Cardiac fibroblast (primary cell): ENCODE measurements around the gene CCDC83.
"Not testable (repeated sequence)": the region's sequence is repeated elsewhere in the genome, so short reads cannot be mapped to it uniquely, and the experiment has no call there.

Source experiments
- DNase-seq, 2 donors: peaks; one replicate each; pipeline versions ENCODE4 v3.0.0 to v3.0.0-alpha.2; 2010; ENCODE audit warnings: low read depth in 2 of 2
- H3K4me3 ChIP-seq, 2 donors: replicated peaks in 1 of 2; 1 replicate in 1 of 2; 2 replicates in 1 of 2; pipeline ENCODE4 v1.5.1; 2011; ENCODE audit warnings: low read depth in 2 of 2, low read length in 2 of 2, mild to moderate bottlenecking in 2 of 2, moderate library complexity in 1 of 2
- CTCF ChIP-seq: IDR thresholded peaks from one replicate; pipeline ENCODE4 v1.5.1; 2011; ENCODE audit warnings: low read depth, mild to moderate bottlenecking, low read length, inconsistent platforms

The CCDC83 gene

DNA sequence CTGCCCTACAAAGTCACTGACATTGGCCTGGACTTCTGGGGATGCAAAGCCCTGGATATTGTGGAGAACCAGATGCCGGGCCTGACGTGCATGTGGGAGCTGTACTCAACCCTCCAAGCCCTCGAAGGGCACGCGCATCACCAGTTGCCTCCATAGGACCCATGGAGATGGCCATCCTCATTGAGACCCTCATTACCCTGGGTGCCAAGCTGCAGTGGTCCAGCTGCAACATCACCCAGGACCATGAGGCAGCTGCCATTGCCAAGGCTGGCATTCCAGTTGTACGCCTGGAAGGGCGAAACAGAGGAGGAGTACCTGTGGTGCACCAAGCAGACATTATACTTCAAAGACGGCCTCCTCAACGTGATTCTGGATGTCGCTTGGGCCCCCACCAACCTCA lies 1.9 kb downstream of the CCDC83 start:
- no peak overlapping the region for H3K4me3 ChIP-seq
- DNase-seq = no peak
- TF ChIP-seq CTCF = no peak

DNA sequence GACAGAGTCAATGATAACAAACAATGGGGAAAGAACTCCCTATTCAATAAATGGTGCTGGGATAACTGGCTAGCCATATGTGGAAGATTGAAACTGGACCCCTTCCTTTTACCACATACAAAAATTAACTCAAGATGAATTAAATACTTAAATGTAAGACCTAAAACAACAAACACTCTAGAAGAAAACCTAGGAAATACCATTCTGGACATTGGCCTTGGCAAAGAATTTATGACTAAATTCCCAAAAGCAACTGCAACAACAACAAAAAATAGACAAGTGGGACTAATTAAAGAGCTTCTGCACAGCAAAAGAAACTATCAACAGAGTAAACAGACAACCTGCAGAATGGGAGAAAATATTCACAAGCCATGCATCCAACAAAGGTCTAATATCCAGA lies 4.4 kb downstream of the CCDC83 start:
- DNase-seq, H3K4me3 ChIP-seq: not testable (repeated sequence)

GRCh38 chr11:85863855-85864254 lies 8.7 kb downstream of the CCDC83 start:
- TF ChIP-seq CTCF = no peak
- no peak overlapping the region for H3K4me3 ChIP-seq
- DNase-seq = no peak

DNA sequence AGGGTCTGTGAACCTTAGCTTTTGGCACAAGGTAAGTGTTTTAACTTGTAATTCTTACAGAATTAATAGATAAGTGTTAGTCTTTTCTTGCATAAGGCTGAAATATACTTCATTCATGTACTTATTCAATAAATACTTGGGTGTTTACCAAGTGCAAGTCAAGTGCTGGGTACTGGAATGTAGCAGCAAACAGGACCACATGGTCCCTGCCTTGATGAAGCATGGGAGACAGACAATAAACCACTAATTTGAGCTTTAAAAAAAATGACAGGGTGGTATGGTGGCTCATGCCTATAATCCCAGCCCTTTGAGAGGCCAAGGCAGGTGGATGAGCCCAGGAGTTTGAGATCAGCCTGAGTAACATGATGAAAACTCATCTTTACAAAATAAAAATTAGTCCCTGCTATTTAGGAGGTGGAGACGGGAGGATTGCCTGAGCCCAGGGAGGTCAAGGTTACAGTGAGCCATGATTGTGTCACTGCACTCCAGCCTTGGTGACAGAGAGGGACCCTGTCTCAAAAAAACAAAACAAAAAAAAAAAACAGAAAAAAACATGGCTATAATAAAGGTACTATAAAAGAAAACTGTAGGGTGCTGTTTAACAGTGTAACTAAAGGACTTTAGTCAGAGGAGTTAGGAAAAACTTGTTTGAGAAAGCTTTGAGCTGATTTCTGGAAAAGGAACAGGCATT lies 11.1 kb downstream of the CCDC83 start:
- no peak overlapping the region for H3K4me3 ChIP-seq
- TF ChIP-seq CTCF = no peak
- no peak for DNase-seq

- no peak overlapping the region for H3K4me3 ChIP-seq
- TF ChIP-seq CTCF = no peak
- DNase-seq = peak in 1 of 2 donors; percentile 49
Measured at GRCh38 chr11:85867751-85868150, 12.6 kb downstream of the CCDC83 start.

GRCh38 chr11:85869781-85870180 lies 14.6 kb downstream of the CCDC83 start:
- no peak for TF ChIP-seq CTCF
- no peak overlapping the region for H3K4me3 ChIP-seq

GRCh38 chr11:85874265-85874664 lies 19.1 kb downstream of the CCDC83 start:
- TF ChIP-seq CTCF = no peak
- no peak overlapping the region for H3K4me3 ChIP-seq
- peak in 1 of 2 donors; percentile 16 for DNase-seq

More at GRCh38 chr11:85869781-85870180, 14.6 kb downstream of the CCDC83 start:
- DNase-seq = no peak
